Stimulated activated CD8-positive, alpha-beta memory T cell treated with anti-CD3 and anti-CD28 coated beads, Interleukin-15, amount 100 ng/mL, for 4 hours (primary cell): ENCODE measurements around the gene CD58.

ENCODE experiments used
- DNase-seq, 2 donors: peaks; one replicate each; pipeline ENCODE4 v3.0.0-alpha.2; 2020; ENCODE audit warnings: low read depth in 2 of 2

Gene CD58

DNA sequence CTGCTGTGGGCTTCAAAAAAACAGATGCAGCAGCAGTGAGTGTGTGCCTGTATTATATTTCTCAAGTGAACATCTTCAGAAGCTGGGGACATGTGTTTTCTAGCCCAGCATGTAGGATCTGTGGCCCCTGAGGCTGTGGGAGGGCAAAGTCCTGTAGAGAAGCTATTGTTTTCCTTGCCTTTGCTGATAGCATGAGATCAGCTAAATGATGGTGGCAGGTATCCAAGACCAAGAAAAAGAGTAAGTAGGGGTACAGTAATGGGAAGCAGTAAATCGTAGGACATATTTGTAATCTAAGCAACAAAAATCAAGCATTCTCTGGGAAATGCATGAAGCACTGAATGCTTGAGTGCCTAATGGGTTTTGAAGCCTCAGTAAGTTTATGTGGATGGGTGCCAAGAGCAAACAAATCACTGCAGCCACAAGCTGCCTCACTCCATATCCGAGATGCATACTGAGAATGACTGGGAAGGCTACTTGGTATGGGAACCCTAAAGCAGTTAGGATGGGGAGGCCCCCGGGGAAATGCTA is 98.3 kb downstream of the CD58 start:
- no peak for DNase-seq

DNA sequence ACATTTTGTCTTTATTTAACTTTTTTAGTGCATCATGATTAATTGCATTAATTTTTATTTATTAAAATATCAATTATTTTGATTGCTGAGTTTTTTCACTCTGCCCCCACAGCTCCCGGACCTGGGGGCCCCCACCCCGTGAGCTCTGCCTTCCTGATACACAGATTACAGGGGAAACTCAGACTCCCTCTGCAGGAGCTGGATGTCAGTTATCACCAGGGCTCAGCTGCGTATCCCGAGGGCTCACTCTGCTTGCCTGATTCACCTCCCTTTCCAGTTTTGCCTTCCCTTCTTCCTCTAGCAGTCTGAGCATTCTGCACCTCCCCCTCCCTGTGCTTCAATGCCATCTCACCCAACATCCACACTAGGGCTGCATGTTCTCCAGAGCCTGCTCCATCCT is 99.6 kb downstream of the CD58 start:
- no peak for DNase-seq

DNA sequence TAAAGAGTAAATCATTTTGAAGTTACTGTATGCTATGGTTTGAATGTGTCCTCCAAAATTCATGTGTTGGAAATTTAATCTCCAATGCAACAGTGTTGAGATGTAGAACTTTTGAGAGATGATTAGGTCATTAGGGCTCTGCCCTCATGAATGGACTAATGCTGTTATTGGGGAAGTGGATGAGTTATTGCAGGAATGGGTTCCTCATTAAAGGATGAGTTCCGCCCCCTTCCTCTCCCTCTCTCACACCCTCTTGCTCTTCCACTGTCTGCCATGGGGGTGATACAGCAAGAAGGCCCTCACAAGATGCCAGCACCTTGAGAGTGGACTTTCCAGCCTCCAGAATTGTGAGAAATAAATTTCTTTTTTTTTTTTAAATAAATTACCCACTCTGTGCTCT is 100.2 kb downstream of the CD58 start:
- DNase-seq = no peak

DNA sequence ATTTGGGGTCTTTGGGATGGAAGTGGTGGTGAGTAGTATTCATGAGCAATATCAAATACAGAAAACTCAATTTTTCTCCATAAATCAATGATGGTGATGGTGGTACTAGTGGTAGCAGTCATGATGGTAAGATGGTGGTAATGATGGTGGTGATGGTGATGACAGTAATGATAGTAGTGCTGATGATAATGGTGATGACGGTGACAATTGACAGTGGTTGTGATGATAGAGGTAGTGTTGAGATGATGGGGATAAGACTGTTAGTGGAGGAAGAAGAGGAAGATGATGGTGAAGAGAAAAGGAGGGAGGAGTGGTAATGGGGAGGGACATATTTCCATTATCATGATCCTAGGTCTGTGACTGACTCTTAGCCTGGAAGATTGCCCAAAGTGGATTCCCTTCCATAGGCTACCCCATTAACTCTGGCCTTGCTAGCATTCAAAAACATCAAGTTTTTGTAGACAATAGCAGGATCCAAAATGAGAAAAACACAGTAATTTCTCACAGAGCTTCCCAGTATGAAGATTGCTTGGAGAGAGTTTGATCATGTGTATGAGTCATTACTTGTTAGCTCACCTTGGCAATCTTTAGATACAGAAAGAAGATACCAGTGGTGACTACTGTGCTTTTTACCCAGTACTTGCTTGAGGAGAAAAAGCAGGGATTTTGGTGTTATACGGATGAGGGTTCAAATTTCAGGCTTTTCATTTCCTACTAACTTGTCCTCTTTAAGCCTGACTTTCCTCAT is 103.8 kb downstream of the CD58 start:
- DNase-seq = no peak

DNA sequence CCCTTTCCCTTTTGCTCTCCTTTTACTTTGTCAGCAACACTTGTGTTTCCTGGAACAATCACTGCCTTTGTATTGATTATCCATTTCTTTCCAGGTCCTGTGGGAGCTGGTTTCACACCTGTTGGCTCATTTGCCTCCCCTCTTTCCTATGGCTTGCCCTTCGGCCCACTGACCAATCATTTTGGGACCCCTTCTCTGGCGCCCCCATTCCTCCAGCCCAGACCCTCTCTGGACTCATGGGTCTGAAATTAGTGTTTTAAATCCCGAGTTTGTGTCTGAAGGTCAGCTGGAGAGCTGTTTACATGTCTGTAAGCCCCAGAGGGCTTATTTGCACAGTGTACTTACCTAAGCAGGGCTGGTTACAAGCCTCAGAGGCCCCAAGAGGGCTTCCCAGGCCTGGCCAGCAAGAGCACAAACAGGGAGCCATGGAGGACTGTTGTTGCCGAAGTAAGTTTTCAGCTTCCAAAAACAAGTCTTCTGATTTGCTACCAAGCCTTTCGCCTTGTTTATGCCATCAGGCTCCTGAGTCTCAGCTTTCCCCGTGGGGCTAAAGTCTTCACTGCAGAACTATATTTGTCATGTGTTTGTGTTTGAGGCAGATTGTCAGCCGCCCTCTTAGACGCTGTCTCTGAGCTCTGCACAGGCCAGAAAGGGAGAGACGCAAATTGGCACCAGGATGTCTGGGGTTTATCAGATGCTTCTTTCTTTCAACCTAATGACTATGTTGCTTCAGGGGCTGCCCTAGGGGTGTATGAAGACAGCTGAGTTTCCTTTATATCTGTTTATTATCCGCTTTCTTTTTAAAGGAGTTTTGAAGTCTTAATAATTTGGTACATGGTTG is 104.8 kb downstream of the CD58 start:
- DNase-seq = no peak

DNA sequence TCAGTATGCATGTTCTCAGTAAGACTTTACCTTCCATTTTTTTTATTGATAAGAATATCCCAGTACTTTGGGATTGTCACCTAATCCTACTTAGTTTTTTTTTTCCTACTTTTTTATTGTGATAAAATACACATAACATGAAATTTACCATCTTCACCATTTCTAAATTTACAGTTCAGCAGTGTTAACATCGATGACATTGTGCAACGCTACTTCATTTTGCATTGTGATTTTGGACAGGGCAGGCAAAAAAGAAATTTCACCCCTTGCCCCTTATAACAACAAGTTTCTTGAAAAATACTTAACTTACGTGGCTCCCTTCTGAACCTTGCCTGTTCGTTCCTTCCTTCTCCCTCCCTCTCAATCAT is 105.4 kb downstream of the CD58 start:
- no peak for DNase-seq
